Measurements from ENCODE around the gene CYP4V2.

DNA sequence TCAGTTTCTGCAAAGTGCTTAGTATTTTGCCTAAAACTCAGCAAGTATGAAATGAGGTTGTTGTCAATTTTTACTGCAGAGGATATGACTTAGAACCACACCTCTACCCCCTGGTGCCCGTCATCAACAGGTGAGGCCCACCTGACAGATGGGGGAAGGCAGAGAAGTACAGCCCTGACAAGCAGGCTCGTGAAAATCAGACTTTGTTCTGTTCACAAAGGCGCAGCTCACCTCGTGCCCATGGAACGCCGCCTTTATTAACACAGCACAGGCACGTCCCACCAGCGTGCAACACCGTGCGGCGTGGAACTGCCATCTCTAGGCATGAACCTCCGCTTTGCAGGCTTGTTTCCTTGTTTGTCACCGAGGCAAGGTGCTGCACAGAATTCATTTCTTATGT lies 13.3 kb downstream of the CYP4V2 start:
- TF ChIP-seq POLR2A (IDR thresholded peaks at IDR 0.05; ENCODE audit: low read depth): no peak
- no peak for TF ChIP-seq CTCF (IDR thresholded peaks at IDR 0.05)
